NCI-H1694 (cell line): ENCODE data around the gene GIN1.
"Not testable (repeated sequence)": the region's sequence is repeated elsewhere in the genome, so short reads cannot be mapped to it uniquely, and the experiment has no call there.

Experiments
- DNase-seq: peaks from one replicate; lab custom pipeline; 2025; lab: John Stamatoyannopoulos, UW

Gene GIN1

GRCh38 chr5:103109277-103109676, 10.7 kb downstream of the GIN1 start:
- no peak for DNase-seq

GRCh38 chr5:103108086-103108485, 11.9 kb downstream of the GIN1 start:
- DNase-seq: no peak

GRCh38 chr5:103102234-103102633, 17.7 kb downstream of the GIN1 start:
- no peak for DNase-seq

GRCh38 chr5:103101079-103101750, 18.7 kb downstream of the GIN1 start:
- DNase-seq: no peak

GRCh38 chr5:103098993-103099392, 20.9 kb downstream of the GIN1 start:
- no peak for DNase-seq

- DNase-seq: no peak
These were observed 25.2 kb downstream of the GIN1 start for GRCh38 chr5:103094737-103095136.

- DNase-seq: no peak
These were observed 26.2 kb downstream of the GIN1 start for GRCh38 chr5:103093727-103094126.

- no peak for DNase-seq
These were observed 27.3 kb downstream of the GIN1 start for GRCh38 chr5:103092676-103093075.

GRCh38 chr5:103090791-103091190, 29.1 kb downstream of the GIN1 start:
- DNase-seq: no peak

- no peak for DNase-seq
These were observed 30.7 kb downstream of the GIN1 start for GRCh38 chr5:103089272-103089671.

- DNase-seq: no peak
These were observed 33.4 kb downstream of the GIN1 start for GRCh38 chr5:103086547-103086946.

GRCh38 chr5:103079796-103080195, 40.1 kb downstream of the GIN1 start:
- DNase-seq: no peak

GRCh38 chr5:103075442-103075841, 44.5 kb downstream of the GIN1 start:
- DNase-seq: no peak

- not testable (repeated sequence) for DNase-seq
These were observed 46.4 kb downstream of the GIN1 start for GRCh38 chr5:103073500-103073899.

GRCh38 chr5:103066326-103066725, 53.6 kb downstream of the GIN1 start:
- DNase-seq: no peak

GRCh38 chr5:103060424-103060954, 59.4 kb downstream of the GIN1 start:
- no peak for DNase-seq

GRCh38 chr5:103059525-103059924, 60.4 kb downstream of the GIN1 start:
- no peak for DNase-seq

GRCh38 chr5:103057208-103058130, 62.5 kb downstream of the GIN1 start:
- no peak for DNase-seq

- not testable (repeated sequence) for DNase-seq
These were observed 73.2 kb downstream of the GIN1 start for GRCh38 chr5:103046706-103047105.

- DNase-seq: peak; percentile 59
These were observed 78.8 kb downstream of the GIN1 start for GRCh38 chr5:103041071-103041676.

- DNase-seq: no peak
These were observed 82.1 kb downstream of the GIN1 start for GRCh38 chr5:103037673-103038455.

GRCh38 chr5:103036601-103037000, 83.3 kb downstream of the GIN1 start:
- no peak for DNase-seq
